G401 (cell line): ENCODE data around the gene POLR1F. TPM values are rescaled to one million over a fixed set of nuclear protein-coding genes. Genes with fewer than 3 reads are reported as not detected.

Source experiments
- DNase-seq: peaks from one replicate; pipeline ENCODE4 v3.0.0-alpha.2; 2015; ENCODE audit warnings: low spot score
- in situ Hi-C: cut with HindIII; loops from 2 replicates; pipeline ENCODE4 v1.10.0; 2016; ENCODE audit warnings: low sequenced_read_pairs, mixed read lengths
- total RNA-seq: library from RNA; depleted of rRNA; stranded (reverse); fragments of >200 nt; shearing (Covaris generic); gene quantifications from 2 replicates; pipeline ENCODE4 v1.2.3, GENCODE V29; 2014; rRNA removed

POLR1F gene
- total RNA-seq, 1 experiment from 2014 or later = 25.4 TPM

GRCh38 chr7:19681596-19681995, 27.2 kb downstream of the POLR1F start:
- no peak for DNase-seq
- in situ Hi-C loops = no loop called here

GRCh38 chr7:19677180-19677579, 31.7 kb downstream of the POLR1F start:
- in situ Hi-C loops = no loop called here
- no peak for DNase-seq

DNA sequence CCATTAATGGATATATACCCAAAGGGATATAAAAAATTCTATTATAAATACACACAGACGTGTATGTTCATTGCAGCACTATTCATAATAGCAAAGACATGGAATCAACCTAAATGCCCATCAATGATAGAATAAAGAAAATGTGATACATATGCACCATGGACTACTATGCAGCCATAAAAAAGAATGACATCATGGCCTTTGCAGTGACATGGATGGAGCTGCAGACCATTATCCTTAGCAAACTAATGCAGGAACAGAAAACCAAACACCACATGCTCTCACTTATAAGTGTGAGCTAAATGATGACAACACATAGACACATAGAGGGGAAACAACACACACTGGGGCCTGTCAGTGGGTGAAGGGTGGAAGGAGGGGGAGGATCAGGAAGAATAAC, 33.0 kb downstream of the POLR1F start:
- in situ Hi-C loops = no loop called here
- no peak for DNase-seq

DNA sequence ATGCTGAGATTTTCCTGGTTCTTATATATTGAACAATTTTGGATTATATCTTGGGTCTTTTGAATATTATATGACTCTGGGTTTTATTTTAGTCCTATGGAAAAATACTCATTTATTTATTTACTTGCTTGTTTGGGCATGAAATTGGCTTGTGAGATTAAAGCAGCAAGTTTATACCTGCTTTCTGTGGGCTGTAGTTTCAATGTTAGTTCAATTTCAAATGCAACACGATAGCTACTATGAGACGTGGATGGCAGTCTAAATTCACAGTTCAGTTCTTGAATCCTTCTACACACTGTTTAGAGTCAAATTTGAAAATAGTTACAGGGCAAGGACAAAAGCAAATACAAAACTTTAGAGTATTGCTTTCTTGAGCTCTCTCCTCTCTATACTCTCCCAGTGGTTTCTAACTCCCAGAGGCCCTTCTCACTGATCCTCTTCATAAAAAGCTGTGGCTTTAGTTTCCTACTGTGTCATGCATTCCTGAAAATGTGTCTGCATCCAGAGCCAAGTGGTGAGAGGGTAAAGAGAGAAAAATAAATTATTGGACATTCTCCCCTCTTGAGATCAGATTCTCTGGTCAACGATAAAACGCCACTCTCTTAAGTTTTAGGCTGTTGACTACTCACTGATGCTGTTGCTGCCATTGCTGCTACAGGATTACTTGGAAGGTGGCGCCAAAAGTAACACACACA, 34.4 kb downstream of the POLR1F start:
- in situ Hi-C loops = no loop called here
- no peak for DNase-seq

GRCh38 chr7:19670806-19671205, 38.0 kb downstream of the POLR1F start:
- DNase-seq = no peak
- in situ Hi-C loops = no loop called here

DNA sequence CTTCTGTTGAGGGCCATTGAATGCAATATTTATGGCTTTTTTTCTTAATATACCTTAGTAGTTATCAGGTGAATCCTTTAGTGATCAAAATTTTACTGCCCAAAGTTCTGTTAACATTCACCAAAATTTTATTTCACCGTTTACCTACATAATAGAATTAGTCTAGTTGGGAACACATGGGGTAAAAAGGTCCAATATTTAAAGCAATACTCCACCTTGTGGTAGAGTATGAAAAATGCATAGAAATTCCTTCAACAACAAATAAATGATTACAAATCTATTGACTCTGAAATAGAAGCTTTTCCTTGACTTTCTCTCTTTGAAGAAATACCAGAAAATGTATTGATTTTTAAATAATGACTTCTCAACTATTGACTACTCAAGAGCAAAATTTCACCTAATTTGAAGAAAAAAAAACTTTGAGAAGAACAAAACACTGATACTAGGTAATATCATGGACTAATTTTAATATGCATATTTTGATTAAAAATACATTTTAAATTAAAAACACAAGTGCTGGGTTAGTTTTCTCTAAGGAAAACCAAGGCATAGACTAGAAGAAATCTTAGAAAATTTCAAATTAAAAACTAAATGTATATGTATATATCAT, 43.3 kb downstream of the POLR1F start:
- in situ Hi-C loops = no loop called here
- DNase-seq = peak; percentile 31

- no peak for DNase-seq
- in situ Hi-C loops = no loop called here
Observed at GRCh38 chr7:19663816-19664462, 44.9 kb downstream of the POLR1F start.

DNA sequence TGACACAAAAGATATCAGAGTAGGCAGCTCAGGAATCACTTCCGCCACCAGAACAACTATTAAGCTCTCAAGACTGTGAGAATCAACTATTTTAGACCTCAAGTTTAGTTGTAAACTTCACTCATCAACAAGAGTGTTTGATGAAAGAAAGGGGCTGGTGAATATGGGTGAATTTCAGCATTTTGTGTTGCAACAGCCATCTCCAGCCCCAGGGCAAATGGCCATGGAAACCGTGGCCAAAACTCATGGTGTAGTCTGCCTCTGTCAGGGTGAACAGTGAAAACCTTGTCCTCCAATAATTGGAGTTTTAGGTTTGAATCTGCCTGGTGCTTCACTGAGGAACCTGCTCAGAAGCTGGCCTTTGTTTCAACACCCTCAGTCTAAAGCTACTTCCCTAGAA, 60.0 kb downstream of the POLR1F start:
- DNase-seq = no peak
- in situ Hi-C loops = no loop called here

Other genes with a start within 250 kb of the POLR1F start
- not detected in 2 replicates for gene TMEM196, start 64.6 kb upstream of the POLR1F start, total RNA-seq